ENCODE measurements around the gene REL. TPM values are rescaled to one million over a fixed set of nuclear protein-coding genes. Genes with fewer than 3 reads are reported as not detected.

Gene REL
- total and polyA plus RNA-seq, 7 donors, result 1.2 to 14.7 (median 11.0) TPM

- Histone ChIP-seq H3K9me3 (no peaks in the 10 kb centered on the region), H3K4me3 (no peak overlapping the region), H3K36me3 (peaks cover 0 to 6% (median 3%) of the 10 kb centered on the region in 4 donors), H3K27me3 (no peaks in the 10 kb centered on the region), H3K4me1 (no peaks in the 10 kb centered on the region), H3K27ac (no peak overlapping the region)
- 71 to 79% methylated on average over 2 of the region's 2 CpGs for WGBS, 2 donors
- intact Hi-C loops (cut with DNase I), result no loop called here
- TF ChIP-seq POLR2A (IDR thresholded peaks at IDR 0.05) (no peak), POLR2AphosphoS5 (IDR thresholded peaks at IDR 0.05) (no peak), EP300 (IDR thresholded peaks at IDR 0.05) (no peak)
- TF ChIP-seq, protein P1, sequence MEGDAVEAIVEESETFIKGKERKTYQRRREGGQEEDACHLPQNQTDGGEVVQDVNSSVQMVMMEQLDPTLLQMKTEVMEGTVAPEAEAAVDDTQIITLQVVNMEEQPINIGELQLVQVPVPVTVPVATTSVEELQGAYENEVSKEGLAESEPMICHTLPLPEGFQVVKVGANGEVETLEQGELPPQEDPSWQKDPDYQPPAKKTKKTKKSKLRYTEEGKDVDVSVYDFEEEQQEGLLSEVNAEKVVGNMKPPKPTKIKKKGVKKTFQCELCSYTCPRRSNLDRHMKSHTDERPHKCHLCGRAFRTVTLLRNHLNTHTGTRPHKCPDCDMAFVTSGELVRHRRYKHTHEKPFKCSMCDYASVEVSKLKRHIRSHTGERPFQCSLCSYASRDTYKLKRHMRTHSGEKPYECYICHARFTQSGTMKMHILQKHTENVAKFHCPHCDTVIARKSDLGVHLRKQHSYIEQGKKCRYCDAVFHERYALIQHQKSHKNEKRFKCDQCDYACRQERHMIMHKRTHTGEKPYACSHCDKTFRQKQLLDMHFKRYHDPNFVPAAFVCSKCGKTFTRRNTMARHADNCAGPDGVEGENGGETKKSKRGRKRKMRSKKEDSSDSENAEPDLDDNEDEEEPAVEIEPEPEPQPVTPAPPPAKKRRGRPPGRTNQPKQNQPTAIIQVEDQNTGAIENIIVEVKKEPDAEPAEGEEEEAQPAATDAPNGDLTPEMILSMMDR (IDR thresholded peaks at IDR 0.05), result no peak
- no peak for DNase-seq
These were observed 58.2 kb downstream of the REL start for GRCh38 chr2:60939622-60940021.

GRCh38 chr2:60945341-60945740 is 64.0 kb downstream of the REL start:
- Histone ChIP-seq H3K27me3 (no peaks in the 10 kb centered on the region), H3K4me3 (no peak overlapping the region), H3K27ac (no peak overlapping the region), H3K4me1 (no peaks in the 10 kb centered on the region), H3K9me3 (no peaks in the 10 kb centered on the region), H3K36me3 (peaks cover 0 to 5% (median 0%) of the 10 kb centered on the region in 4 donors)
- DNase-seq, result no peak
- WGBS, 2 donors, result 95 to 98% methylated on average over 2 of the region's 2 CpGs
- intact Hi-C loops (cut with DNase I), result no loop called here
- TF ChIP-seq POLR2AphosphoS5 (IDR thresholded peaks at IDR 0.05) (no peak), POLR2A (IDR thresholded peaks at IDR 0.05) (no peak), EP300 (IDR thresholded peaks at IDR 0.05) (no peak)
- TF ChIP-seq, protein P1 (IDR thresholded peaks at IDR 0.05), result no peak

- intact Hi-C loops (cut with DNase I), result no loop called here
- H3K27ac ChIP-seq, result no peak overlapping the region
- WGBS, 2 donors, result 81 to 94% methylated on average over 4 of the region's 4 CpGs
- peaks cover 0 to 5% (median 0%) of the 10 kb centered on the region in 4 donors for H3K36me3 ChIP-seq
- TF ChIP-seq, protein P1 (IDR thresholded peaks at IDR 0.05), result no peak
- TF ChIP-seq POLR2A (IDR thresholded peaks at IDR 0.05) (no peak), POLR2AphosphoS5 (IDR thresholded peaks at IDR 0.05) (no peak), EP300 (IDR thresholded peaks at IDR 0.05) (no peak)
- no peaks in the 10 kb centered on the region for H3K4me1 ChIP-seq
- H3K27me3 ChIP-seq, result no peaks in the 10 kb centered on the region
- no peak for DNase-seq
- no peaks in the 10 kb centered on the region for H3K9me3 ChIP-seq
- H3K4me3 ChIP-seq, result no peak overlapping the region
These were observed 65.7 kb downstream of the REL start for GRCh38 chr2:60947056-60947455.

DNA sequence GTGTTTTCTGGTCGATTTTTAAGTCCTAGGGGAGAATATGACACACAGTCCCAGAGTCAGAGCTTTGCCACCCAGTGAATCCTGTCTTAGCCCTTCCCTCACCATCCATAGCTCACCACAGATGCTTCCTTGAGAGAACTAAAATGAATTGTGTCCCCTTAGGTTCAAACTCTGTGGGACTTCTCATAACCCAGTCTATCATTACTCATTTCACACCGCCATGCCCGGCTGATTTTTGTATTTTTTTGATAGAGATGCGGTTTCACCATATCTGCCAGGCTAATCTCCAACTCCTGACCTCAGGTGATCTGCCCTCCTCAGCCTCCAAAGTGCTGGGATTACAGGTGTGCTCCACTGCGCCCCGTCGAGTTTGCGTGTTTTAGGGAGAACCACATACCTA is 66.8 kb downstream of the REL start:
- peaks cover 0 to 5% (median 0%) of the 10 kb centered on the region in 4 donors for H3K36me3 ChIP-seq
- no peak overlapping the region for H3K4me3 ChIP-seq
- H3K9me3 ChIP-seq, result no peaks in the 10 kb centered on the region
- TF ChIP-seq EP300 (IDR thresholded peaks at IDR 0.05) (no peak), POLR2AphosphoS5 (IDR thresholded peaks at IDR 0.05) (no peak), POLR2A (IDR thresholded peaks at IDR 0.05) (no peak)
- TF ChIP-seq, protein P1 (IDR thresholded peaks at IDR 0.05), result no peak
- 97 to 98% methylated on average over 8 of the region's 8 CpGs for WGBS, 2 donors
- intact Hi-C loops (cut with DNase I), result no loop called here
- no peaks in the 10 kb centered on the region for H3K27me3 ChIP-seq
- no peak for DNase-seq
- H3K4me1 ChIP-seq, result no peaks in the 10 kb centered on the region
- H3K27ac ChIP-seq, result no peak overlapping the region

DNA sequence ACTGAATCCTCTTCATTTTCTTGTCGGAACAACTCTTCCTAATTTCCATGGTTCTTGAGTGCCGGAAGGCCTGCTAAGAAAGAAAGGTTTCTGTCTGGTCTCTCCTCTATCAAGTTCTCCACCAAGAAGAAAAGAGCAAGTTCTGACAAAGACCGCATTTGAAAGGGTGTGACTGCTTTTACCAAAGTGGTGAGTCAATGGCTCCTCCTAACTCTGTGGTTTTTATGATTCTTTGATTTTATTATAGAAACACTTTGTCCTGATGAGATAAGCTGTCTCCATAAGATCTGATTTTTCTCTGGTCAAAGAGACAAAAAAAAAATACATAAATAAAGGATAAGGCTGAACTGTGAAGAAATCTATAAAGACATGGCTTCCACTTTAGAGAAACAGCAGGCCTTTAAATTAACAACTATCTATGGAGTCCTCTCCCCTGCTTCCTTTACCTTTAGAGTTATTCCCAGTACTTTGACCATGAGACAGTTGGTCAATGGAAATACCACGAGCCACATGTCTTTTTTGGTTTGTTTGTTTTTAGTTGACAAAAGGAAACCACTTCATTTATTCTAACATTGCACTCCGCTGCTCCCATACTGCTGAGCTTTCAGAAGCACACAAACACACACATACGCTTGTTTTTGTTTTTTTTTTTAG is 67.7 kb downstream of the REL start:
- no peak overlapping the region for H3K4me3 ChIP-seq
- WGBS, 2 donors, result 70 to 81% methylated on average over 6 of the region's 6 CpGs

More for the DNA sequence above, 67.7 kb downstream of the REL start:
- intact Hi-C loops (cut with DNase I), result no loop called here
- TF ChIP-seq EP300 (IDR thresholded peaks at IDR 0.05) (no peak), POLR2A (IDR thresholded peaks at IDR 0.05) (no peak), POLR2AphosphoS5 (IDR thresholded peaks at IDR 0.05) (no peak)
- TF ChIP-seq, protein P1 (IDR thresholded peaks at IDR 0.05), result no peak
- DNase-seq, result no peak
- no peak overlapping the region for H3K27ac ChIP-seq
- H3K36me3 ChIP-seq, result peaks cover 0 to 11% (median 0%) of the 10 kb centered on the region in 4 donors
- no peaks in the 10 kb centered on the region for H3K27me3 ChIP-seq
- no peaks in the 10 kb centered on the region for H3K4me1 ChIP-seq
- no peaks in the 10 kb centered on the region for H3K9me3 ChIP-seq

All from sigmoid colon (tissue), 7 donors.